CD14-positive monocyte (primary cell): Measurements from ENCODE around the gene DMXL2. TPM values are rescaled to one million over a fixed set of nuclear protein-coding genes. Genes with fewer than 3 reads are reported as not detected.
A peak's percentile ranks its signal among the peaks of the same experiment; 100 is the strongest.

Experiments
- DNase-seq, 3 donors: peaks; one replicate each; pipeline ENCODE4 v3.0.0-alpha.2; 2011 to 2022
- H2AFZ ChIP-seq: 2 replicates; pipeline ENCODE4 v1.6.0; 2012; ENCODE audit warnings: mild to moderate bottlenecking, low read depth, low read length, inconsistent platforms; ENCODE audit not compliant: insufficient read depth, poor library complexity, severe bottlenecking
- H3K27ac ChIP-seq, 2 donors: 1 replicate in 1 of 2; 2 replicates in 1 of 2; pipeline ENCODE4 v1.5.1; 2012 to 2013; ENCODE audit warnings: low read length in 2 of 2, control low read depth in 1 of 2, inconsistent platforms in 1 of 2, low read depth in 1 of 2, mild to moderate bottlenecking in 1 of 2
- H3K27me3 ChIP-seq, 2 donors: one replicate each; pipeline versions ENCODE4 v1.6.0 to v1.6.1; 2011 to 2013; ENCODE audit warnings: low read length in 2 of 2; ENCODE audit not compliant: control insufficient read depth in 2 of 2, insufficient read depth in 2 of 2
- H3K36me3 ChIP-seq, 2 donors: replicated peaks in 1 of 2; 1 replicate in 1 of 2; 2 replicates in 1 of 2; pipeline versions ENCODE4 v1.5.1 to v1.6.1; 2012 to 2013; ENCODE audit warnings: low read length in 2 of 2, control low read depth in 1 of 2, inconsistent platforms in 1 of 2, mild to moderate bottlenecking in 1 of 2; ENCODE audit not compliant: insufficient read depth in 2 of 2, control insufficient read depth in 1 of 2
- H3K4me1 ChIP-seq, 2 donors: 1 replicate in 1 of 2; 2 replicates in 1 of 2; pipeline versions ENCODE4 v1.5.1 to v1.6.1; 2012 to 2013; ENCODE audit warnings: low read length in 2 of 2, control low read depth in 1 of 2, inconsistent platforms in 1 of 2, mild to moderate bottlenecking in 1 of 2, moderate library complexity in 1 of 2; ENCODE audit not compliant: insufficient read depth in 2 of 2, control insufficient read depth in 1 of 2
- H3K4me2 ChIP-seq: replicated peaks from 2 replicates; pipeline ENCODE3; 2012; ENCODE audit warnings: low read length, moderate library complexity, mild to moderate bottlenecking; ENCODE audit not compliant: poor library complexity, severe bottlenecking; ENCODE audit errors: extremely low read depth
- H3K4me3 ChIP-seq, 3 experiments: fragments of 200-600 bp in 1 of 3; sonication (generic) in 1 of 3; replicated peaks in 1 of 3; 1 replicate in 2 of 3; 2 replicates in 1 of 3; pipeline ENCODE4 v1.5.1; 2011 to 2013; ENCODE audit warnings: low read length in 3 of 3, mild to moderate bottlenecking in 3 of 3, control low read depth in 2 of 3, low read depth in 2 of 3, inconsistent platforms in 1 of 3, moderate library complexity in 1 of 3
- H3K79me2 ChIP-seq: 2 replicates; pipeline ENCODE4 v1.6.0; 2012; ENCODE audit warnings: mild to moderate bottlenecking, control low read depth, inconsistent platforms, low read length, moderate library complexity; ENCODE audit not compliant: insufficient read depth
- H3K9ac ChIP-seq: 2 replicates; pipeline ENCODE4 v1.6.0; 2017; ENCODE audit warnings: low read length, mild to moderate bottlenecking; ENCODE audit not compliant: insufficient read depth, poor library complexity, severe bottlenecking
- H3K9me3 ChIP-seq, 2 donors: replicated peaks in 1 of 2; 1 replicate in 1 of 2; 2 replicates in 1 of 2; pipeline versions ENCODE4 v1.5.1 to v1.6.1; 2012 to 2013; ENCODE audit warnings: low read length in 2 of 2, control low read depth in 1 of 2; ENCODE audit not compliant: control insufficient read depth in 1 of 2, insufficient read depth in 1 of 2
- H4K20me1 ChIP-seq: 2 replicates; pipeline ENCODE4 v1.6.0; 2012; ENCODE audit warnings: mild to moderate bottlenecking, low read length, control low read depth, moderate library complexity; ENCODE audit not compliant: insufficient read depth
- H3K27ac Mint-ChIP-seq, 7 donors: one replicate each; pipeline ENCODE4 v1.8.0; 2020; ENCODE audit warnings: mild to moderate bottlenecking in 7 of 7, mixed read lengths in 7 of 7, moderate library complexity in 6 of 7, inconsistent platforms in 2 of 7
- H3K27me3 Mint-ChIP-seq, 3 donors: one replicate each; pipeline ENCODE4 v1.8.0; 2021 to 2022; ENCODE audit warnings: low read depth in 3 of 3, mild to moderate bottlenecking in 3 of 3, mixed read lengths in 3 of 3, moderate library complexity in 3 of 3, inconsistent platforms in 1 of 3
- H3K36me3 Mint-ChIP-seq, 2 donors: one replicate each; pipeline ENCODE4 v1.8.0; 2020; ENCODE audit warnings: mixed read lengths in 2 of 2, inconsistent platforms in 1 of 2, mild to moderate bottlenecking in 1 of 2
- H3K4me1 Mint-ChIP-seq: one replicate; pipeline ENCODE4 v1.8.0; 2020; ENCODE audit warnings: mild to moderate bottlenecking, mixed read lengths
- H3K4me3 Mint-ChIP-seq, 2 donors: one replicate each; pipeline ENCODE4 v1.8.0; 2020; ENCODE audit warnings: mild to moderate bottlenecking in 2 of 2, mixed read lengths in 2 of 2, moderate library complexity in 1 of 2
- H3K9me3 Mint-ChIP-seq, 7 donors: one replicate each; pipeline ENCODE4 v1.8.0; 2020 to 2022; ENCODE audit warnings: mixed read lengths in 7 of 7, mild to moderate bottlenecking in 6 of 7, moderate library complexity in 6 of 7, inconsistent platforms in 2 of 7
- CTCF ChIP-seq: fragments of 200-600 bp; IDR thresholded peaks from one replicate; pipeline ENCODE4 v1.8.0; 2022; ENCODE audit warnings: antibody characterized with exemption, mild to moderate bottlenecking
- WGBS: methylation state at CpG from one replicate; pipeline ENCODE4 v1.1.5; 2013; ENCODE audit warnings: missing lambda C conversion rate; ENCODE audit not compliant: insufficient coverage; 5-methylcytosine and 5-hydroxymethylcytosine counted together
- intact Hi-C, 2 donors: fragments of 100-400 bp; cut with micrococcal nuclease; formaldehyde crosslinking; loops; one replicate each; pipeline versions ENCODE4 v1.15.0 to v1.15.1; 2023
- polyA plus RNA-seq, 3 donors: library from polyadenylated mRNA; depleted of rRNA in 1 of 3; unstranded in 2 of 3; stranded (reverse) in 1 of 3; fragments of 300-500 nt in 2 of 3; fragments of >200 nt in 1 of 3; fragmentation: Illumina TruSeq in 2 of 3; gene quantifications; 1 replicate in 2 of 3; 2 replicates in 1 of 3; pipeline ENCODE4 v1.2.3, GENCODE V29; 2012 to 2021

The DMXL2 gene
- polyA plus RNA-seq, 3 donors: 29.1 to 449 (median 45.5) TPM

- Mint-ChIP-seq H3K36me3 (peaks cover 79 to 94% of the 10 kb centered on the region in 2 donors), H3K27me3 (no peaks in the 10 kb centered on the region), H3K27ac (peak overlapping the region in 2 of 7 donors; percentile 57 to 66), H3K4me1 (peaks cover 2% of the 10 kb centered on the region), H3K9me3 (no peaks in the 10 kb centered on the region), H3K4me3 (no peak overlapping the region)
- TF ChIP-seq CTCF: no peak
- Histone ChIP-seq H3K4me3 (no peak overlapping the region), H3K27me3 (no peaks in the 10 kb centered on the region), H3K36me3 (peaks cover 77 to 83% of the 10 kb centered on the region in 2 donors), H3K9me3 (no peaks in the 10 kb centered on the region), H2AFZ (no peak overlapping the region), H3K4me1 (no peaks in the 10 kb centered on the region), H3K4me2 (no peak overlapping the region), H4K20me1 (peaks cover 89% of the 10 kb centered on the region), H3K9ac (no peak overlapping the region), H3K79me2 (no peaks in the 10 kb centered on the region), H3K27ac (peak overlapping the region in 1 of 2 donors; percentile 36)
- intact Hi-C loops: no loop called here
- 70% methylated on average over 1 of the region's 1 CpG for WGBS
- DNase-seq: no peak
These were observed 117.3 kb downstream of the DMXL2 start for GRCh38 chr15:51505251-51505650.

DNA sequence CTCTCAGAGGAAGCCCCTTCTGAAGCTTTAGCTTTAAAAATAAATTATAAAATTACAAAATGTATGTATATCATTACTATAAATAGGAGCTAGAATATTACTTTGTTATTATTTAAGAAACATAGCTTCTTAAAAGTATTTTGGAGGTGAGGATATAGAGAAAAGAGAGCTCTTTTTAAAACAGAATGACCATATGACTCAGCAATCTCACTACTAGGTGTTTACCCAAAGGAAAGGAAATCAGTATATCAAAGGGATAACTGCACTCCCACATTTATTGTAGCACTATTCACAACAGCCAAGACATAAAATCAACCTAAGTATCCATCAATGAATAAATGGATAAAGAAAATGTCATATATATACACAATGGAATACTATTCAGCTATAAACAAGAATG, 119.6 kb downstream of the DMXL2 start:
- DNase-seq: no peak
- Mint-ChIP-seq H3K36me3 (peaks cover 78 to 94% of the 10 kb centered on the region in 2 donors), H3K27ac (peak overlapping the region in 1 of 7 donors; percentile 74), H3K9me3 (no peaks in the 10 kb centered on the region), H3K4me1 (peaks cover 2% of the 10 kb centered on the region), H3K4me3 (no peak overlapping the region), H3K27me3 (peaks cover 0 to under 1% (median 0%) of the 10 kb centered on the region in 3 donors)
- no peak overlapping the region for H3K9ac ChIP-seq
- peaks cover 91% of the 10 kb centered on the region for H4K20me1 ChIP-seq
- intact Hi-C loops: no loop called here
- no peak overlapping the region for H3K4me2 ChIP-seq
- H3K4me1 ChIP-seq: no peaks in the 10 kb centered on the region
- H2AFZ ChIP-seq: no peak overlapping the region
- H3K4me3 ChIP-seq: no peak overlapping the region
- no peaks in the 10 kb centered on the region for H3K27me3 ChIP-seq
- peaks cover 89 to 95% of the 10 kb centered on the region in 2 donors for H3K36me3 ChIP-seq
- no peaks in the 10 kb centered on the region for H3K79me2 ChIP-seq
- no peaks in the 10 kb centered on the region for H3K9me3 ChIP-seq
- TF ChIP-seq CTCF: no peak
- no peak overlapping the region for H3K27ac ChIP-seq
